Eye (tissue), 1 donor: Measurements from ENCODE around the gene LURAP1L.
A peak's percentile ranks its signal among the peaks of the same experiment; 100 is the strongest.

Experiments
- DNase-seq: peaks from one replicate; pipeline ENCODE4 v3.0.0-alpha.2; 2015

The LURAP1L gene

GRCh38 chr9:12774861-12775678 lies at the start of gene LURAP1L:
LURAP1L (plus strand) TSS chr9:12775020; CDS start chr9:12775716, 696 bp downstream.
- DNase-seq = peak; percentile 91

DNA sequence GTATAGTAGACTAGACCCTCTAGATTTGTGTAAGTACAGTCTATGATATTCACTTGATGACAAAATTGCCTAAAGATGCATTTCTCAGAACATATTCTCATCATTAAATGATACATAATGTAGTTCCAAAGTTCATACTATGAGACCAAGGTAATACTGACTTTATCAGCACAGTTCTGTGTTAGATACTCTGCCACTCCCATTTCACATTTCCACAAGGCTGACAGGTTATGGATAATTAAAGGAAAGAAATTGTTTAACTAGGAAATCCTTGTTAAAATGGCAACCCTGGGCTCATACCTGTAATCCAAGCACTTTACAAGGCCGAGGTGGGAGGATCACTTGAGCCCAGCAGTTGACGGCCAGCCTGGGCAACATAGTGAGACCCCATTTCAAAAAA lies 48.0 kb upstream of the LURAP1L start:
- DNase-seq = no peak

DNA sequence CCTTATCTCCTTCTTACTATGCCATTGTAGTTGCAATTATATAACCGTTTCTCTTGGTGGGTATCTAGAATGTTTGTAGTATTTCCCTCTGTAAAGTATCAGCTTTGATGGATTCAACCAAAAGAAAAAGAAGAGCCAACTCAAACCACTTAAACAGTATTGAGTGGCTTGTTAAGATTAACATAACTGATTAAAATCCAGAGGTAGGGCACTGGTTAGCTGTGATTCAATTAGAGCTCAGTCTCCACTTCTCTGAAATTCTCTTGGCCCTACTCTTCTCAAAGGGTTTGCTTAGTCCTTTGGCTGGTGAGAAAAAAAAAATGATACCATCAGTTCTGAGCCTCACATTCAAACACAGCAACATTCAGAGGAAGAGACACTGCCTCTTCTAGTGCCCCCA lies 44.6 kb upstream of the LURAP1L start:
- no peak for DNase-seq

DNA sequence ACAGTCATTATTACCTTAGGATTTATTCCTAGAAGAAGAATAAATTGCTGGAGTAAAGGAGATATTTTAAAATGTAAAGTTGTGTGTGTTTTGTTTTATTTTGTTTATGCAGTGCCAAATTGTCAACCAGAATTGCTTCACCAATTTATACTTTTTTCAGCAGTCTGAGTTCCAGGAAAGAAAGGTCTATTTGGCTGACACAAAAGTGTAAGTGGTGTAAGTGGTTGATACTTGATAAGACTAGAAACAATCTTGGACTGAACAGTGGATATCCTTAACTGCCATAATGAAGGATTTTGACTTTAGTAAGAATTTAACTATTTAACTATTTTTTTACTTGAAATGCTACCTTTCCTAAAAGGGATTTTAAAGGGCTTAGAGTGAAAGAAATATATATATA lies 43.9 kb upstream of the LURAP1L start:
- no peak for DNase-seq

GRCh38 chr9:12732971-12733370 lies 41.8 kb upstream of the LURAP1L start:
- no peak for DNase-seq

- DNase-seq = peak; percentile 17
Observed at GRCh38 chr9:12735665-12736064, 39.2 kb upstream of the LURAP1L start.

DNA sequence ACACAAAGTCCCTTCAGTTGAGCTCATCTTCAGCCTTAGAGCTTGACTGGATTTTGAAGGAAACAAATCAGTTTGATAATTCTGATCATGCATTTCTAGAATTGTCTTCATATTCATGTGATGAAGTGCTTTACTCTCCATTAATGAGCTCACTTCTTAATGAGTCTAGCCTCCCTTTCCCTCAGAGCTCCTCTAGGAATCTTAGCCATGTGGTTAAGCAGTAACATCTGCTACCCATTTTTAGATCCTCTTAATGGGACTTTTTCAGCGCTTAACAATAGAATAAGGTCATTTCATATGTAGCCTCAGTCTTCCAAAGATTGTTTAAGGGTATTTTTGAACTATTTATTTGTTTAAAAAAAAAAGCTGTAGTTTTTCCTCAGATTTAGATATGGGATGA lies 36.9 kb upstream of the LURAP1L start:
- DNase-seq = no peak

DNA sequence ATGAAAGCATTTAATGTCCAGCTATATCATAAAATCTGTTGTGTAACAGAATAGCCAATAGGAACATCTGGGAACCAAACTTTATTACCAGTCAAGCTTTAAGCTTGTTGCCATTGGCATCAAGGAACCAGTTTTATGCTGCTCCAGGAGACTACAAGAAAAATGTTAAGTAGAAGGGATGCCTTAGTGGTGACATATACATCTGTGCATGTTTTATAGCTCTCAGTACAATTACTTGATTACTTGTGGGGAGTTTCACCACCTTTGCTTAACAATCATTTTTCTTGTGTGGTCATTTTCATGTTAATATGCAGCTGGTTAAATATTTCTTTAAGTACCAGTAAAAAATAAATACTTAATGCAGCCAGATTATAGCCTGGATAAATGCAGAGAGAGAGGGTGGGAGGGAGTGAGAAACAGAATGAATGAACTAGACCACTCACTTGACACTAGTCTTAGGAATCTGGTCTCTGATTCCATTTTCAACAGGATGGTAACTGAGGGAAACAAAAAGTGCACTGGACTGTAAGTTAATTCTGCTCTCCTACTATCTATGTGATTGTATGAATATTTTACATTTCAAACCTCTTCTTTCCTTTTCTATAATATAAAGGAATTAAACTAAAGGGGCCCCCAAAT lies 35.7 kb upstream of the LURAP1L start:
- peak; percentile 20 for DNase-seq

GRCh38 chr9:12740845-12741244 lies 34.0 kb upstream of the LURAP1L start:
- DNase-seq = no peak

- no peak for DNase-seq
Observed at GRCh38 chr9:12748016-12748415, 26.8 kb upstream of the LURAP1L start.

- no peak for DNase-seq
Observed at GRCh38 chr9:12748954-12749353, 25.9 kb upstream of the LURAP1L start.

- no peak for DNase-seq
Observed at GRCh38 chr9:12753931-12754330, 20.9 kb upstream of the LURAP1L start.

DNA sequence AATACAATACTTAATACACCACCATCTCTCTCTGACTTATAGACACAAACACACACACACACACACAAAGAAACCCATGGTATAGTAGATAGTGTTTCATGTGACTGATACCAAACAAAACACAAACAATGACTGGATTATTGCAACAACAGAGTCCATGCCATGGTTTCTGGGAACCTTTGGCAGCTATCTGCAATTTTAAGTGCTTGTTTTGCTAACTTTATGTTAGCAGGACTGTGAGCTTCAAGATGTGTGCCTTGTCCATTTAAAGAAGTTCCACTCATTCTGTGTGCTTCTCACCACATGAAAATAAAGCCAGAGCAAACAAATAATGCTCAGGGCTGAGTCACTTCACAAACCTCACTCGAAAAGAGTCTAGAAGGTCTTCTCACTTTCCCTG lies 15.1 kb upstream of the LURAP1L start:
- no peak for DNase-seq

DNA sequence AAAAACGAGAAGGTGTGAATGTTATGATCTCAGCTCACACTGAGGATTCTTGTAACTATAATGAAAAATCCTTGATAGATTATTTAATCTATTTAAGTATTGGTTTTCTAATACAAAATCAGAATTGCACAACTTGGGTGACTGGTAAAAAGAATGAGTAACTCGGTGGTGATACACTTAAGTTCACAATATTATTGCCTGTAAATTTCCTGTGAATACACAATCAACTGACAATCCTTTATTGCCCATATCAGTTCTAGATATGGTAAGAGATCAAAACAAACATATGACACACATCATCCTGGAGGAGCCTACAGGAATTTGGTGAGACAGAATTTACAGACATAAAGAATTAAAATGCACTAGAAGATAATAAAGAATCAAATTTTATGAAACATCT lies 14.1 kb upstream of the LURAP1L start:
- DNase-seq = no peak

DNA sequence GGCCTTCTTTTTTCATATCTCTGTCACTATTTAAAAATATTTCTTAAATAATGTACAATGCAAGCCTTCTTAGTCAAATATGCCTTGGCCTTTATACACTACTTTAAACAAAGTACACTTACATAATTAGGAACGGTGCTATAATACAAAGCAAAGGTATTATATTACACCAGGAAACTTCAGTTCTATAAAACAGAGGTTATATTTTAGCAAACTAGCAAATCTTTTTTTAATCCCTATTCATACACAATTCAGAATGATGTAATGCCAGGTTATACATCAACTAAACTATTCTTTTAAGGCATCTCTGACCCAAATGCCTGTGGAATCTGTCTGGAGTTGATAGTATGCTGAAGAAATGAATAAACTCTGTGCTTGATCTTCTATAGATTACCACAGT lies 10.7 kb upstream of the LURAP1L start:
- DNase-seq = no peak

GRCh38 chr9:12765088-12765798 lies 9.6 kb upstream of the LURAP1L start:
- DNase-seq = no peak

DNA sequence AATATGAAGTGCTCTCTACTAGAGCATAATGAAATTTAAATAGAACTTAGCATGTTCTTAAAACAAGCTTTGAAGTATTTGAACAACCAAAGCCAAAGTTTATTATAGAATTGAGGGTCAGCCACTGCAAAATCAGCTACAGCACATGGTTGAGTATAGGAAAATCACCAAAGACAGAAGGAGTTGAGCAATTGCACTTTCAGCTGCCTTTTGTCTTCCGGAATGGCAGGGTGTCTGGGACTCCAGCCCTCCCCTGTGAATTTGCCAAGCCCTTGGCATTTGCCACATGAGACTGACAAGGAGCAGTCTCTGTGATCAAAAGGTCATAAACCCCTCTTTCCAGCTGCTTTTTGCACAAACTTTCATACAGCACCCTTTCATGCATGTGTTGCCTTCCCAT lies 8.5 kb upstream of the LURAP1L start:
- DNase-seq = no peak

- no peak for DNase-seq
Observed at GRCh38 chr9:12770261-12770660, 4.6 kb upstream of the LURAP1L start.

- peak; percentile 21 for DNase-seq
Observed at GRCh38 chr9:12771891-12772290, 2.9 kb upstream of the LURAP1L start.

DNA sequence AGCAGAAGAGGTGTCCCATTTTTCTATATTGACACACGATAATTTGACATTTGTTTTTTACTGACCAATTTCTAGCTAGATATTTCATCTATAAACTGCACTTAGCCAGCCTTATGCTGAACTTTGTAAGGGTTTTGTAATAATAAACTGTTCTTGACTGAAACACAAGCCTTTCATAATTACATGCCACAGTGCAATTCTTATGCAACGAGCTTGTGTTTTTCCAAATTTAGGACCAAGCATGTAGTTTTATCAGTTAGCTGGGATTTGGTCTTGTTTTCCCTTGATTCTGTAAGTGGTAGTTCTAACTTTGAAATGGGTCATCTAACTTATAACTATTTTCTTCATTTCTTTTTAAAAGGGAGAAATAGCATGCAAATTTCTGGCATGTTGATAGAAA lies 1.3 kb upstream of the LURAP1L start:
- DNase-seq = no peak

DNA sequence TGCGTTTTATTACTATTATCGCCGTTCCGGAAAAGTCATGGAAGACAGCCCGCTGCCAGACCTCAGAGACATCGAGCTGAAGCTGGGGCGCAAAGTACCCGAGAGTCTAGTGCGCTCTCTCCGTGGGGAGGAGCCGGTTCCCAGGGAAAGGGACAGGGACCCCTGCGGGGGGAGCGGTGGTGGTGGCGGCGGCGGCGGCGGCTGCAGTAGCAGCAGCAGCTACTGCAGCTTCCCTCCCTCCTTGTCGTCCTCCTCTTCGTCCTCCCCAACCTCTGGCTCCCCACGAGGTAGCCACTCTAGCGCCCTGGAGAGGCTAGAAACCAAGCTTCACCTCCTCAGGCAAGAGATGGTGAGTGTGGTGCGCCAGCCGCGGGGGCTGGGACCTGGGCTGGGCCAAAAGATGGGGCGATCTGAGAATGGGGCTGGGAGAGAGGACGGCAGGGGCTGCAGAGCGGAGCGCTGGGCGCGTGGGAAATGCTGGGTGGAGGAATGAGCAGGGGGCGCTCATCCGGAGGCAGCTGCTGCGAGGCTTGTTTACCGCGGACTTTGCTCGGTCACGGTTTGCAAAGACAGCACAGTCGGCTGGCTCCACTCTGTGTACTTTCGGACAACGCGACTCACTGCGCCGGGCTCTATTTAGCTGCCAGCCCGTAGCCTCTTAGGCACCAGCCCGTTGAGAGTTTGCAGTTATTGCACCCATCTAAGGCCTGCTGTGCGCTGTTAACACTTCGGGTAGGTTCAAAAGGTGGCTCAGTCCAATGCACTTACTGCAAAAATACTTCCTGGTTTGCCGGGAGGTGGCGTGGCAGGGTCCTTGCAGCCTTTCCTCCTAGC lies 1.1 kb downstream of the LURAP1L start:
- DNase-seq = peak; percentile 94

GRCh38 chr9:12776513-12777055 lies 1.8 kb downstream of the LURAP1L start:
- DNase-seq = no peak
